HL-60 (cell line): ENCODE measurements around the gene ERBB4.

Source experiments
- DNase-seq, 2 experiments: peaks; one replicate each; pipeline ENCODE4 v3.0.0-alpha.2; 2010 to 2020; ENCODE audit warnings: low read depth in 1 of 2, low spot score in 1 of 2
- H3K27ac ChIP-seq: fragments of 250-450 bp; sonication (Bioruptor Pico); replicated peaks from 2 replicates; pipeline ENCODE4 v1.5.1; 2020; ENCODE audit warnings: mild to moderate bottlenecking, moderate library complexity
- H3K27me3 ChIP-seq: fragments of 250-450 bp; sonication (Bioruptor Pico); 2 replicates; pipeline ENCODE4 v1.5.1; 2021; ENCODE audit warnings: mild to moderate bottlenecking, moderate library complexity; ENCODE audit not compliant: insufficient read depth, poor library complexity, severe bottlenecking
- H3K4me3 ChIP-seq: replicated peaks from 2 replicates; pipeline ENCODE4 v1.5.1; 2011; ENCODE audit warnings: mild to moderate bottlenecking, control low read depth, low read length; ENCODE audit not compliant: insufficient read depth
- CTCF ChIP-seq: IDR thresholded peaks from one replicate; pipeline ENCODE4 v1.5.1; 2011; ENCODE audit warnings: low read length, control low read depth, inconsistent platforms; ENCODE audit not compliant: insufficient read depth
- GABPA ChIP-seq: IDR thresholded peaks from 2 replicates; pipeline ENCODE4 v1.6.1; 2012; ENCODE audit warnings: low read depth
- POLR2AphosphoS5 ChIP-seq: IDR thresholded peaks from 2 replicates; pipeline ENCODE4 v1.6.1; 2012; ENCODE audit warnings: low read depth
- REST ChIP-seq: IDR thresholded peaks from 2 replicates; pipeline ENCODE4 v1.6.1; 2012; ENCODE audit warnings: low read depth; ENCODE audit not compliant: insufficient replicate concordance
- SPI1 ChIP-seq: IDR thresholded peaks from 2 replicates; pipeline ENCODE4 v1.6.1; 2012; ENCODE audit warnings: low read depth, mild to moderate bottlenecking, borderline replicate concordance

Gene ERBB4

GRCh38 chr2:211359347-211359746 lies 1179.3 kb downstream of the ERBB4 start:
- no peak for DNase-seq
- H3K27ac ChIP-seq = no peak overlapping the region
- no peak overlapping the region for H3K4me3 ChIP-seq
- H3K27me3 ChIP-seq = no peaks in the 10 kb centered on the region
- TF ChIP-seq REST (no peak), GABPA (no peak), SPI1 (no peak), POLR2AphosphoS5 (no peak), CTCF (no peak)

- TF ChIP-seq GABPA (no peak), SPI1 (no peak)
- DNase-seq = no peak
Observed at GRCh38 chr2:211358504-211358903, 1180.1 kb downstream of the ERBB4 start.

GRCh38 chr2:211354481-211354880 lies 1184.1 kb downstream of the ERBB4 start:
- no peaks in the 10 kb centered on the region for H3K27me3 ChIP-seq
- no peak for TF ChIP-seq POLR2AphosphoS5
- TF ChIP-seq GABPA = no peak
- TF ChIP-seq SPI1 = no peak
- no peak for TF ChIP-seq CTCF
- TF ChIP-seq REST = no peak
- no peak for DNase-seq
- H3K4me3 ChIP-seq = no peak overlapping the region
- no peak overlapping the region for H3K27ac ChIP-seq

More at GRCh38 chr2:211358504-211358903, 1180.1 kb downstream of the ERBB4 start:
- H3K27me3 ChIP-seq = no peaks in the 10 kb centered on the region
- H3K27ac ChIP-seq = no peak overlapping the region
- H3K4me3 ChIP-seq = no peak overlapping the region

GRCh38 chr2:211351987-211352386 lies 1186.6 kb downstream of the ERBB4 start:
- no peak overlapping the region for H3K27ac ChIP-seq
- no peak overlapping the region for H3K4me3 ChIP-seq
- no peaks in the 10 kb centered on the region for H3K27me3 ChIP-seq
- DNase-seq = no peak
- TF ChIP-seq GABPA (no peak), POLR2AphosphoS5 (no peak), SPI1 (no peak), REST (no peak), CTCF (no peak)
